ENCODE measurements around the gene RFX2. TPM values are rescaled to one million over a fixed set of nuclear protein-coding genes. Genes with fewer than 3 reads are reported as not detected.
"Not testable (repeated sequence)": the region's sequence is repeated elsewhere in the genome, so short reads cannot be mapped to it uniquely, and the experiment has no call there.

Gene RFX2
- total and polyA plus RNA-seq, 8 donors: 1.8 to 14.0 (median 3.4) TPM

GRCh38 chr19:5989388-5990074 lies 120.8 kb downstream of the RFX2 start:
- TF ChIP-seq, protein P1, sequence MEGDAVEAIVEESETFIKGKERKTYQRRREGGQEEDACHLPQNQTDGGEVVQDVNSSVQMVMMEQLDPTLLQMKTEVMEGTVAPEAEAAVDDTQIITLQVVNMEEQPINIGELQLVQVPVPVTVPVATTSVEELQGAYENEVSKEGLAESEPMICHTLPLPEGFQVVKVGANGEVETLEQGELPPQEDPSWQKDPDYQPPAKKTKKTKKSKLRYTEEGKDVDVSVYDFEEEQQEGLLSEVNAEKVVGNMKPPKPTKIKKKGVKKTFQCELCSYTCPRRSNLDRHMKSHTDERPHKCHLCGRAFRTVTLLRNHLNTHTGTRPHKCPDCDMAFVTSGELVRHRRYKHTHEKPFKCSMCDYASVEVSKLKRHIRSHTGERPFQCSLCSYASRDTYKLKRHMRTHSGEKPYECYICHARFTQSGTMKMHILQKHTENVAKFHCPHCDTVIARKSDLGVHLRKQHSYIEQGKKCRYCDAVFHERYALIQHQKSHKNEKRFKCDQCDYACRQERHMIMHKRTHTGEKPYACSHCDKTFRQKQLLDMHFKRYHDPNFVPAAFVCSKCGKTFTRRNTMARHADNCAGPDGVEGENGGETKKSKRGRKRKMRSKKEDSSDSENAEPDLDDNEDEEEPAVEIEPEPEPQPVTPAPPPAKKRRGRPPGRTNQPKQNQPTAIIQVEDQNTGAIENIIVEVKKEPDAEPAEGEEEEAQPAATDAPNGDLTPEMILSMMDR (IDR thresholded peaks at IDR 0.05): no peak
- no peaks in the 10 kb centered on the region for H3K27me3 ChIP-seq
- no peaks in the 10 kb centered on the region for H3K9me3 ChIP-seq
- DNase-seq (no peak), ATAC-seq (no peak), FAIRE-seq (no peak)
- H3K4me3 ChIP-seq: no peak overlapping the region
- intact Hi-C loops (cut with DNase I): loop anchor here in 1 of 3 donors (5.0 kb wide), 1 partner anchor 33 kb away; no protein-coding TSS in a partner anchor
- H3K36me3 ChIP-seq: no peaks in the 10 kb centered on the region
- H3K4me1 ChIP-seq: peaks cover 0 to 7% (median 0%) of the 10 kb centered on the region in 3 donors
- WGBS, 2 donors: 69 to 71% methylated on average over 8 of the region's 8 CpGs
- H3K27ac ChIP-seq: no peak overlapping the region

GRCh38 chr19:5988517-5989387 lies 121.5 kb downstream of the RFX2 start:
- Histone ChIP-seq H3K4me3 (no peak overlapping the region), H3K27me3 (no peaks in the 10 kb centered on the region), H3K27ac (no peak overlapping the region), H3K36me3 (no peaks in the 10 kb centered on the region), H3K9me3 (no peaks in the 10 kb centered on the region), H3K4me1 (peaks cover 0 to 7% (median 0%) of the 10 kb centered on the region in 3 donors)
- TF ChIP-seq, protein P1 (IDR thresholded peaks at IDR 0.05): no peak
- 78 to 83% methylated on average over 8 of the region's 8 CpGs for WGBS, 2 donors
- DNase-seq (no peak), ATAC-seq (no peak), FAIRE-seq (no peak)
- intact Hi-C loops (cut with DNase I): loop anchor here in 1 of 3 donors (5.0 kb wide), 1 partner anchor 34 kb away; no protein-coding TSS in a partner anchor

DNA sequence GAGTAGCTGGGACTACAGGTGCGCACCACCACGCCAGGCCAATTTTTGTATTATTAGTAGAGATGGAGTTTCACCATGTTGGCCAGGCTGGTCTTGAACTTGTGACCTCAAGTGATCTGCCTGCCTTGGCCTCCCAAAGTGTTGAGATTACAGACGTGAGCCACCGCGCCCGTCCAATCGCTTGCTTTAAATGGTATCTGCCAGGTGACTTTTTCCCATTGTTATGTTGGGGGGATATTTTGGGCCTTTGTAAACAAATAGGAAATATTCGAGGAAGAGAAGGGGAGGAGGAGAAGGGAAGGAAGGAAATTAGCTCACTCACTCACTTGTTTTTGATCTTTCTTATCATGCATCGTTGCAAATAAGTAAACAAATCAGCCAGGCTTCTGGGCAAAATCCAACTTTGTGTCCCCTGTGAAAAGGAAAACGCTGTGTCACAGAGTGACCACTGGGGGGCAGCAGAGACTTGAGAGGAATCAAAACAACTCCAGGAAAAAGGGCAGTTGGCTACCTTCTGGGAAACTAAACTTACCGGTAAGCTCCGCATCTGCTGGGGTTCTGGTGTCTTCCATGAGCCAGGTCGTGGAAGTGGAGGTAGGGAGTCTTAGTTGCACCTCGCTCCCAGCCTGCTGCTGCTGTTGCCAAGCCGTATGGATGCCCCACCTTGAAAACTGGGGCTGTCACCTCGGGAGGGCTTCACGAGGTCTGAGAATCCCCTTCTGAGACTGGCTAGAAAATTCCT lies 123.1 kb downstream of the RFX2 start:
- no peaks in the 10 kb centered on the region for H3K9me3 ChIP-seq
- intact Hi-C loops (cut with DNase I): loop anchor here in 1 of 3 donors (5.0 kb wide), 1 partner anchor 35 kb away; no protein-coding TSS in a partner anchor
- 12 to 14% methylated on average over 17 of the region's 17 CpGs for WGBS, 2 donors
- TF ChIP-seq, protein P1 (IDR thresholded peaks at IDR 0.05): peak; percentile 90 to 96 (median 94)
- peak; percentile 86 to 96 (median 90) for ATAC-seq
- H3K4me3 ChIP-seq: peak overlapping the region in 1 of 4 donors; percentile 27
- H3K27me3 ChIP-seq: no peaks in the 10 kb centered on the region
- H3K27ac ChIP-seq: peak overlapping the region in 1 of 4 donors; percentile 23
- peak; percentile 82 to 91 (median 86) for DNase-seq
- H3K36me3 ChIP-seq: no peaks in the 10 kb centered on the region
- peaks cover 0 to 7% (median 0%) of the 10 kb centered on the region in 3 donors for H3K4me1 ChIP-seq
- FAIRE-seq: no peak

GRCh38 chr19:5985837-5986236 lies 124.5 kb downstream of the RFX2 start:
- not testable (repeated sequence) for FAIRE-seq, H3K36me3 ChIP-seq, ATAC-seq, H3K4me3 ChIP-seq, H3K27me3 ChIP-seq, DNase-seq, H3K4me1 ChIP-seq, H3K9me3 ChIP-seq, H3K27ac ChIP-seq
- 86% methylated on average over 5 of the region's 5 CpGs for WGBS, 2 donors
- intact Hi-C loops (cut with DNase I): loop anchor here in 1 of 3 donors (5.0 kb wide), 1 partner anchor 36 kb away; no protein-coding TSS in a partner anchor

Measured in pancreas (tissue), 10 donors.